ENCODE measurements around the gene PTH2. TPM values are rescaled to one million over a fixed set of nuclear protein-coding genes. Genes with fewer than 3 reads are reported as not detected.

The PTH2 gene
- total and polyA plus RNA-seq, 10 of the 15 experiments (the other 5 are each of a cell fraction or from before 2014, with no cell fraction given) = not detected

DNA sequence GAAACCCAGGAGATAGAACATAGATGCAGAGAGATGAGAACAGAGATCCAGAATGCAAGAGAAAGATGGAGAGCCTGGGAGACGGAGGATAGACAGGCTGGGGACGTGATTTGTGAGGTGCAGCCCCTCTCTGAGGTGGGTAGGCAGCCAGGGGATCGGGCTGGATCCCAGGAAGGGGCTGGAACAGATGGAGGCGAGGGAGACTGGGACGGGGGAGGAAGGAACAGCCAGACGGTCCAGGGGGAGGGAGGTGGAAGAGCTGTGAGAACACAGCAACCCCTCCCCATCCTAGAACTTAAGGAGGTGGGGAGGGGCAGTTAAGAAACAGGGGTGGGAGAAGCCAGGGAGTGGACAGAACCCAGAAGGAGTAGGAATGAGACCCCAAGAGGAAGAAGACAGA is 15.0 kb upstream of the PTH2 start:
- ChIA-PET SMC1A (ENCODE audit: uncharacterized antibody, unreplicated experiment) (no interaction called here), CTCF (no interaction called here), POLR2A (no interaction called here), RAD21 (ENCODE audit: unreplicated experiment) (no interaction called here)
- TF ChIP-seq GABPA (IDR thresholded peaks at IDR 0.05; ENCODE audit: low read depth) = no peak
- TF ChIP-seq SMAD1 (IDR thresholded peaks at IDR 0.05; ENCODE audit: low read depth, partially characterized antibody) = no peak
- no peak for TF ChIP-seq RB1 (IDR thresholded peaks at IDR 0.05; ENCODE audit: borderline replicate concordance)
- TF ChIP-seq SIN3A (IDR thresholded peaks at IDR 0.05; ENCODE audit: low read depth, low read length) = no peak
- no peak for TF ChIP-seq POU2F2 (IDR thresholded peaks at IDR 0.05; ENCODE audit: borderline replicate concordance, low read depth, low read length)
- TF ChIP-seq SPI1 (IDR thresholded peaks at IDR 0.05; ENCODE audit: borderline replicate concordance, insufficient read depth, low read depth, low read length) = no peak
- TF ChIP-seq SRF (IDR thresholded peaks at IDR 0.05; ENCODE audit: low read depth in 2 of 2, low read length in 2 of 2) = no peak
- TF ChIP-seq, protein P1, sequence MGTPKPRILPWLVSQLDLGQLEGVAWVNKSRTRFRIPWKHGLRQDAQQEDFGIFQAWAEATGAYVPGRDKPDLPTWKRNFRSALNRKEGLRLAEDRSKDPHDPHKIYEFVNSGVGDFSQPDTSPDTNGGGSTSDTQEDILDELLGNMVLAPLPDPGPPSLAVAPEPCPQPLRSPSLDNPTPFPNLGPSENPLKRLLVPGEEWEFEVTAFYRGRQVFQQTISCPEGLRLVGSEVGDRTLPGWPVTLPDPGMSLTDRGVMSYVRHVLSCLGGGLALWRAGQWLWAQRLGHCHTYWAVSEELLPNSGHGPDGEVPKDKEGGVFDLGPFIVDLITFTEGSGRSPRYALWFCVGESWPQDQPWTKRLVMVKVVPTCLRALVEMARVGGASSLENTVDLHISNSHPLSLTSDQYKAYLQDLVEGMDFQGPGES (IDR thresholded peaks at IDR 0.05) = no peak
- no peak for TF ChIP-seq SUZ12 (IDR thresholded peaks at IDR 0.05; ENCODE audit: unreplicated experiment)
- no peak for TF ChIP-seq ZNF217 (IDR thresholded peaks at IDR 0.05)
- TF ChIP-seq MAX (IDR thresholded peaks at IDR 0.05; ENCODE audit: low read depth, low read length) = no peak
- no peaks in the 10 kb centered on the region for H3K79me2 ChIP-seq (ENCODE audit: control insufficient read depth, insufficient read depth, low read length)
- no peak overlapping the region for H3K4me2 ChIP-seq (ENCODE audit: control insufficient read depth, insufficient read depth)
- no peak for DNase-seq (ENCODE audit: low read depth, low spot score)
- H3K36me3 ChIP-seq (ENCODE audit: control insufficient read depth in 2 of 2, insufficient read depth in 2 of 2, low read length in 1 of 2) = no peaks in the 10 kb centered on the region
- ATAC-seq = no peak
- in situ Hi-C loops (cut with MboI) (loop anchor here (5.0 kb wide), 1 partner anchor 46 kb away; no protein-coding TSS in a partner anchor), intact Hi-C loops (cut with micrococcal nuclease; ENCODE audit: unreplicated experiment) (no loop called here)
- no peak for FAIRE-seq
- no peak overlapping the region for H3K4me3 ChIP-seq
- no TSS peak for BruUV-seq (replicated peaks)
- 2% methylated on average over 6 of the region's 6 CpGs for WGBS (ENCODE audit: insufficient coverage, insufficient replicate concordance, low lambda C conversion rate, missing lambda C conversion rate)
- H3K27ac ChIP-seq (ENCODE audit: control insufficient read depth, insufficient read depth) = no peak overlapping the region
- peaks cover 12 to 31% of the 10 kb centered on the region in 2 experiments for H3K27me3 ChIP-seq (replicated peaks in 1 of 2; ENCODE audit: control insufficient read depth in 2 of 2, insufficient read depth in 2 of 2, low read length in 1 of 2)
- no peaks in the 10 kb centered on the region for H3K9me3 ChIP-seq (replicated peaks; ENCODE audit: control insufficient read depth, insufficient read depth, low read length)
- no peaks in the 10 kb centered on the region for H4K20me1 ChIP-seq (ENCODE audit: control insufficient read depth, insufficient read depth)
- H3K4me1 ChIP-seq (ENCODE audit: control insufficient read depth, insufficient read depth, low read length) = no peaks in the 10 kb centered on the region
- H3K9ac ChIP-seq (ENCODE audit: control insufficient read depth, insufficient read depth, low read length) = no peak overlapping the region
- H2AFZ ChIP-seq (ENCODE audit: control insufficient read depth, low read depth, low read length) = no peak overlapping the region

Measured in GM12878 (cell line).